NCI-H2029 treated with DMSO at 0.1 percent for 48 hours (cell line): ENCODE measurements around the gene UFSP2.

Source experiments
- DNase-seq: peaks from one replicate; lab custom pipeline; 2025; lab: John Stamatoyannopoulos, UW

The UFSP2 gene

DNA sequence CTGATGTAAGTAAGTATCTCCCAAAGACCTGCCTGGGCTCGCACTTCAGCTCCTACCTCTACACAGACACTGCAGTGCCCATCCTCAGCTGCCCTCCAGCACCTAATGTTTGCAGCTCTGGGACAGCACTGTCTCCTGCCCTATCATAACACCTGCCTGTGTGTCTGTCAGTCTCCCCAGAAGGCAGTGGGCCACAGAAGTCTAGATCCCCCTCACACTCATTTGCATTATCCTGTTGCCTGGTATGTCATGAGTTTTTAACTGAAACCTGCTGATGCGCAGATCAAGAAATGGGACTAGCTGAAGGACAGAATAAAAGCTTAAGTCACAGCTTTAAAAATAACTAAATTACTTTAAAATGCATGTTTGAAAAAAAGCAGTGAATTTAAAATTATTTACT, 73.0 kb downstream of the UFSP2 start:
- DNase-seq: no peak

- no peak for DNase-seq
Measured at GRCh38 chr4:185352202-185352601, 73.6 kb downstream of the UFSP2 start.

- no peak for DNase-seq
Measured at GRCh38 chr4:185351691-185352090, 74.1 kb downstream of the UFSP2 start.
